Measurements from ENCODE around the gene NUDT16L1. TPM values are rescaled to one million over a fixed set of nuclear protein-coding genes. Genes with fewer than 3 reads are reported as not detected.

NUDT16L1 gene
- total RNA-seq, 2 donors from 2014 or later: 16.8 to 24.0 TPM

DNA sequence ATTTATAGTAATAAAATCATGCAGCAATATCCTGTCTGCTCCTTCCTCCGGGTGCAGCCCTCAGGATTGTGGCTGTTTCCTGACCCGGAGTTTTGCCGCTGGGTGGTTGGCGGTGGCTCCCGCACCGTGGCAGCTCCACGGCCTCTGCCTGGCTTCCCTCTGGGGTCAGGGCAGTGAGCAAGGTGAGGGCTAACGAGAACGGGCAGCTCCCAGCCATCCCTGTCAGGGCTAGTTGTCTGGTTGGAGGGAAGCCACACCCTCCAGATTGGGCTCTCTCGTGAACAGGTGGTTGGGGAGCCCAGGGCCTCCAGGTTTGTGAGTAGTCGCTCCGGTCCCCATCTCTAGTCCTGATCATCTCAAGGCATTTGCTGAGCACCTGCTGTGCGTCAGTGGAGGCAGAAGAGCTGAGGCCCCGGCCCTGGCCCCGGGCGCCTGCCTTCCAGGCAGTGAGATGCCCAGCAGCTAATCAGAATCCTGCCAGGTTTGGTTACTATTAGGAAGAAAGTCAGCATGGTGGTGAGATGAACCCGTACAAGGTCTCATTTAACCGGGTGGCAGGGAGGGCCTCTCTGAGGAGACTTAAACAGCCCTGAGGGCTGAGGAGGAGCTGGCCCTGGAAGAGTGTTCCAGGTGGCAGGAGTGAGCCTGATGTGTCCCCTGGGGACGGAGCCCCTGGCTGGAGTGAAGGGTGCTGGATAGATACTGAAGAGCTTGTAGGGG, 2.3 kb upstream of the NUDT16L1 start:
- H3K4me1 ChIP-seq (ENCODE audit: control insufficient read depth in 1 of 2, low read depth in 2 of 2): peaks cover 0 to 27% of the 10 kb centered on the region in 2 donors
- H3K27me3 ChIP-seq (replicated peaks; ENCODE audit: insufficient read depth): no peaks in the 10 kb centered on the region
- ATAC-seq (ENCODE audit: insufficient number of reproducible peaks, low FRiP score, low read depth) (no peak), DNase-seq (ENCODE audit: low spot score) (no peak)
- TF ChIP-seq, protein P1, sequence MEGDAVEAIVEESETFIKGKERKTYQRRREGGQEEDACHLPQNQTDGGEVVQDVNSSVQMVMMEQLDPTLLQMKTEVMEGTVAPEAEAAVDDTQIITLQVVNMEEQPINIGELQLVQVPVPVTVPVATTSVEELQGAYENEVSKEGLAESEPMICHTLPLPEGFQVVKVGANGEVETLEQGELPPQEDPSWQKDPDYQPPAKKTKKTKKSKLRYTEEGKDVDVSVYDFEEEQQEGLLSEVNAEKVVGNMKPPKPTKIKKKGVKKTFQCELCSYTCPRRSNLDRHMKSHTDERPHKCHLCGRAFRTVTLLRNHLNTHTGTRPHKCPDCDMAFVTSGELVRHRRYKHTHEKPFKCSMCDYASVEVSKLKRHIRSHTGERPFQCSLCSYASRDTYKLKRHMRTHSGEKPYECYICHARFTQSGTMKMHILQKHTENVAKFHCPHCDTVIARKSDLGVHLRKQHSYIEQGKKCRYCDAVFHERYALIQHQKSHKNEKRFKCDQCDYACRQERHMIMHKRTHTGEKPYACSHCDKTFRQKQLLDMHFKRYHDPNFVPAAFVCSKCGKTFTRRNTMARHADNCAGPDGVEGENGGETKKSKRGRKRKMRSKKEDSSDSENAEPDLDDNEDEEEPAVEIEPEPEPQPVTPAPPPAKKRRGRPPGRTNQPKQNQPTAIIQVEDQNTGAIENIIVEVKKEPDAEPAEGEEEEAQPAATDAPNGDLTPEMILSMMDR (IDR thresholded peaks at IDR 0.05): no peak
- H3K27ac ChIP-seq: no peak overlapping the region
- H3K4me3 ChIP-seq: no peak overlapping the region
- H3K36me3 ChIP-seq: peaks cover 8% of the 10 kb centered on the region
- no peaks in the 10 kb centered on the region for H3K9me3 ChIP-seq

DNA sequence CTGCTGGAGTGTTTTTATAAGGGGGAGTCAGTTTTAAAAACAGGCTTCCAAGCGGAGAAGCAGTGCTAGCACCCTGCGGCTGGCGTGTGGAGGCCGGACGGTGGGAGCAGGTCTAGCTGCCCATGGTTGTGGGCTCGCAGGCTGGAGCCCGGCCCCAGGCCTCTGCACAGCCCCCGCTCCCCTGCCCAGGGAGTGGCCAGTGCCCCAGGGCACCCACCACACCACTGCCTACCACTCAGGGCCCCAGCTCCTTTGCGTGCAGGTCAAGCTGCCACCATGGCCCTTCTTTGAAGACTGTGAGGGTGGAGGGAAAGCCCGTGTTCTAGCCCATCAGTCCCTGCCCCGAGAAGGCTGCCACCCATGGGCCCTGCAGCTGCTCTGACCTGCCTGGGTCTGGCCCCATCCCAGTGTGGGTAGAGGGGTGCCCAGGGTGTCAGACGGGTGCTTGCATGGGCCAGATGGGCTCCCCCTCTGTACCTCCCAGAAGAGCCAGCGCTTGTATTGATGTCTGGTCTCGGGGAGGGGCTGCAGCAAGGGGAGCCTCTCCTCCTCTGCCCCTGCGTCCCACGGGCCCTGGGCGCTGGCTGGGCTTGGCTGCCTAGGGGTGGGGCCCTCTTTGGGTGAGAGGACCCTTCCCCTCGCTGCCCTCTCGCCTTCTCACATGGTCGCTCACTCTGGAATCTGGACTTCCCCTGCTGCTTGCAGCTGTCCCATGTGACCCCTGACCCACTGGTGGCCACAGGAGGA, 1.5 kb upstream of the NUDT16L1 start:
- ATAC-seq (ENCODE audit: insufficient number of reproducible peaks, low FRiP score, low read depth) (no peak), DNase-seq (ENCODE audit: low spot score) (no peak)
- no peaks in the 10 kb centered on the region for H3K9me3 ChIP-seq
- H3K27ac ChIP-seq: no peak overlapping the region
- TF ChIP-seq, protein P1 (IDR thresholded peaks at IDR 0.05): no peak
- H3K4me1 ChIP-seq (ENCODE audit: control insufficient read depth in 1 of 2, low read depth in 2 of 2): peaks cover 0 to 34% of the 10 kb centered on the region in 2 donors
- H3K4me3 ChIP-seq: no peak overlapping the region
- H3K27me3 ChIP-seq (replicated peaks; ENCODE audit: insufficient read depth): no peaks in the 10 kb centered on the region
- H3K36me3 ChIP-seq: peaks cover 3% of the 10 kb centered on the region

DNA sequence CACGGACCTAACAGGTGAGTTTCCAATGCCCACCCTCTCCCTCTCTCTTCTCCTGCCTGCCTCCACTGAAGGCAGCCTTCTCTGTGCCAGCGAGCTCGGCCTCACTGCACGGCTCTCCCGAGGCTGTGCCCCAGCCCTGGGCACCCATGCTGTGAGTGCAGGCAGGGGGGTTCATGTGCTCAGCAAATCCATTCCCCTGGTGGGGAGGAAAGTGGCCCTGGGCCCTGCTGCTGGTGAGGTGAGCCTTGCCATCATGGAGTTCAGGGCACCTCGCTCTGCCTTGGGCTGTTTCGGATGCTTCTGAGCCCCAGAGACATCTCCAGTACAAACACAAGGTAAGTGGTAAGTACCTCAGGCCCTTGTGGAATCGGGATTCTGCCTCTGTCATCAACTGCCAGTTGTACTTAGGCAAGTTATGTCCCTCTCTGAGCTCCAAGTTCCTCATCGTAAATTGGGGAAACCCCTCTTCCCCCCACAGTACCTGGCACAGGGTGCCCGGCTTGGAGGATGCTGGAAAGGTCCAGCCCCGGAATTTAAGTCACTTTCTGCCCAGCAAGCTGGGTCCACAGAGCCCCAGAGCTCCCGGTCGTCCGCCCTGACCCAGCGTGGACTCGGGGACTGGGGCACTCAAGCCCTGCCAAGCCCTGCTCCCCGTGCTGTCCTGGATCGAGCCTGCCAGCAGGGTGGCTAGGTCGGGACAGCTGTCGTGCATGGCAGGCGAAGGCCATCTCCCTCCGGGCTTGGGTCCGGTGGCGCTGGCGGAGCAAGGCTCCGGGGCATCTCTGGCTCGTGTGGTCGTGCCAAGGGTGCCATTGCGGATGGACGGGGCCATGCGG, 684 bp upstream of the NUDT16L1 start:
- no peaks in the 10 kb centered on the region for H3K9me3 ChIP-seq
- H3K27ac ChIP-seq: peak overlapping the region; percentile 69 to 90
- H3K27me3 ChIP-seq (replicated peaks; ENCODE audit: insufficient read depth): no peaks in the 10 kb centered on the region
- ATAC-seq (ENCODE audit: insufficient number of reproducible peaks, low FRiP score, low read depth) (no peak), DNase-seq (ENCODE audit: low spot score) (no peak)
- peak overlapping the region; percentile 98 for H3K4me3 ChIP-seq
- TF ChIP-seq, protein P1 (IDR thresholded peaks at IDR 0.05): no peak
- peaks cover 5% of the 10 kb centered on the region for H3K36me3 ChIP-seq
- H3K4me1 ChIP-seq (ENCODE audit: control insufficient read depth in 1 of 2, low read depth in 2 of 2): peaks cover 0 to 34% of the 10 kb centered on the region in 2 donors

DNA sequence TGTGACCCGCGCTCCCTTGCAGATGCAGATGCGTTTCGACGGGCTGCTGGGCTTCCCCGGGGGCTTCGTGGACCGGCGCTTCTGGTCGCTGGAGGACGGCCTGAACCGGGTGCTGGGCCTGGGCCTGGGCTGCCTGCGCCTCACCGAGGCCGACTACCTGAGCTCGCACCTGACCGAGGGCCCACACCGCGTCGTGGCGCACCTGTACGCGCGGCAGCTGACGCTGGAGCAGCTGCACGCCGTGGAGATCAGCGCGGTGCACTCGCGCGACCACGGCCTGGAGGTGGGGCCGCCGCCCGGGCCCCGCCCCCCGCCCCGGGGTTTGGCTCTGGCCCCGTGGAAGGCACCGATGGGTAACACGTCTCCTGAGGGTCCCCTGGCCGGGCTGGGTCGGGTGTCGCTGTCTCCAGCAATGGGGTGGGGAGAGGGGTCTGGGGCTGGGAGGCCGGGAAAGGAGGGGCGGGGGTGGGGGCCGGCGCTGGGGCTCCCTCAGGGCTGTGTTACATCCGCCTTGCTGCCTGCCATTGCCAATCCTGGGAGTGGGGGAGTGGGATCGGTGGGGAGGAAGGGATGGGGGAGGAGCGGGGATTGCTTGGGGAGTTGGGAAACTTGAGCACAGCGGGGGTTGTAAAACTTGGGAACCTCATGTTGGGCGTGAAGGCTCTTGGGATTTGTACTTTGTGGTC, 737 bp downstream of the NUDT16L1 start:
- Histone ChIP-seq H3K4me3 (peak overlapping the region; percentile 98), H3K36me3 (peaks cover 19% of the 10 kb centered on the region), H3K4me1 (ENCODE audit: control insufficient read depth in 1 of 2, low read depth in 2 of 2) (peaks cover 0 to 34% of the 10 kb centered on the region in 2 donors), H3K27ac (peak overlapping the region; percentile 82 to 90), H3K27me3 (replicated peaks; ENCODE audit: insufficient read depth) (no peaks in the 10 kb centered on the region), H3K9me3 (no peaks in the 10 kb centered on the region)
- DNase-seq (ENCODE audit: low spot score): no peak
- no peak for ATAC-seq (ENCODE audit: insufficient number of reproducible peaks, low FRiP score, low read depth)
- TF ChIP-seq, protein P1 (IDR thresholded peaks at IDR 0.05): no peak

Measured in thoracic aorta (tissue), 2 donors.